HuH-7.5 (cell line): ENCODE measurements around the gene CCDC107.
A peak's percentile ranks its signal among the peaks of the same experiment; 100 is the strongest.
"Not testable (repeated sequence)": the region's sequence is repeated elsewhere in the genome, so short reads cannot be mapped to it uniquely, and the experiment has no call there.

Experiments
- DNase-seq: peaks from one replicate; pipeline ENCODE4 v3.0.0; 2011; ENCODE audit warnings: low spot score

The CCDC107 gene, protein sequence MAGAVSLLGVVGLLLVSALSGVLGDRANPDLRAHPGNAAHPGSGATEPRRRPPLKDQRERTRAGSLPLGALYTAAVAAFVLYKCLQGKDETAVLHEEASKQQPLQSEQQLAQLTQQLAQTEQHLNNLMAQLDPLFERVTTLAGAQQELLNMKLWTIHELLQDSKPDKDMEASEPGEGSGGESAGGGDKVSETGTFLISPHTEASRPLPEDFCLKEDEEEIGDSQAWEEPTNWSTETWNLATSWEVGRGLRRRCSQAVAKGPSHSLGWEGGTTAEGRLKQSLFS

GRCh38 chr9:35658137-35658967, at the start of gene CCDC107:
Gene CCDC107 (plus strand): TSS chr9:35658292. CDS start chr9:35658380, 88 bp downstream.
- peak; percentile 83 for DNase-seq

DNA sequence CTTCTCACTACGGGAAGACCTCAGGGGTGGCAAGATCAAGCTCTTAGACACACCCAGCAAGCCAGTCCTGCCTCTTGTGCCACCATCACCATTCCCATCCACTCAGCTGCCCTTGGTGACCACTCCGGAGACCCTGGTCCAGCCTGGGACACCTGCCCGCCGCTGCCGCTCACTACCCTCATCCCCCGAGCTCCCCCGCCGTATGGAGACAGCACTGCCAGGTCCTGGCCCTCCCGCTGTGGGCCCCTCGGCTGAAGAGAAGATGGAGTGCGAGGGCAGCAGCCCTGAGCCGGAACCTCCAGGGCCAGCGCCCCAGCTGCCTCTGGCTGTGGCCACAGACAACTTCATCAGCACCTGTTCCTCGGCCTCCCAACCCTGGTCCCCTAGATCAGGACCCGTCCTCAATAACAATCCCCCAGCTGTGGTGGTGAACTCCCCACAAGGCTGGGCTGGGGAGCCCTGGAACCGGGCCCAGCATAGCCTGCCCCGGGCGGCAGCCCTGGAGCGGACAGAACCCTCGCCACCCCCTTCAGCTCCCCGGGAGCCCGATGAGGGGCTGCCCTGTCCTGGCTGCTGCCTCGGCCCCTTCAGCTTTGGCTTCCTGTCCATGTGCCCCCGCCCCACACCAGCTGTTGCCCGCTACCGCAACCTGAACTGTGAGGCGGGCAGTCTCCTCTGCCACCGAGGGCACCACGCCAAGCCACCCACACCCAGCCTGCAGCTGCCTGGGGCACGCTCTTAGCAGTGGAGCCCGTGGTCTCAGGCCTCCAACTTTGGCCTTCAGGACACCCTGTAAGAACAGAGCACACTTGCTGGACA, 48.9 kb upstream of the CCDC107 start:
- DNase-seq, result no peak

- DNase-seq, result no peak
Measured at GRCh38 chr9:35609820-35610163, 48.3 kb upstream of the CCDC107 start.

- DNase-seq, result peak; percentile 76
Measured at GRCh38 chr9:35611230-35611797, 46.8 kb upstream of the CCDC107 start.

GRCh38 chr9:35612066-35612465, 46.0 kb upstream of the CCDC107 start:
- not testable (repeated sequence) for DNase-seq

- no peak for DNase-seq
Measured at GRCh38 chr9:35612843-35613242, 45.2 kb upstream of the CCDC107 start.

- no peak for DNase-seq
Measured at GRCh38 chr9:35615981-35616680, 42.0 kb upstream of the CCDC107 start.

- no peak for DNase-seq
Measured at GRCh38 chr9:35616681-35617459, 41.2 kb upstream of the CCDC107 start.

DNA sequence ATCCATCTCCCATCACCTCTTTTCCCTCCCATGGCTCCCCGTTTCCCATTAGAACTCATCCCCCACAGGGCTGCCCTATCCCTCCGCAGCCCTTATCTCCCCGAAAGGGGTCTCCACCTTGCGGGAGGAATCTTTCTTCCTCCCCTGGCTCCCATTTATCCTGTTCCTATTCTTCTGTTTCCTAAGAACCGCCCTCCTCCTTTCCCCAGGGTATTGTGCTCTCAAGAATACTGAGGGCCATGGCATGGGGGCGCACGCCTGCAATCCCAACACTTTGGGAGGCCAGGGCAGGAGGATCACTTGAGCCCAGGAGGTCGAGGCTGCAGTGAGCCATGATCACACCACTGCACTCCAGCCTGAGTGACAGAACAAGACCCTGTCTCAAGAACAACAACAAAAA, 40.5 kb upstream of the CCDC107 start:
- no peak for DNase-seq

DNA sequence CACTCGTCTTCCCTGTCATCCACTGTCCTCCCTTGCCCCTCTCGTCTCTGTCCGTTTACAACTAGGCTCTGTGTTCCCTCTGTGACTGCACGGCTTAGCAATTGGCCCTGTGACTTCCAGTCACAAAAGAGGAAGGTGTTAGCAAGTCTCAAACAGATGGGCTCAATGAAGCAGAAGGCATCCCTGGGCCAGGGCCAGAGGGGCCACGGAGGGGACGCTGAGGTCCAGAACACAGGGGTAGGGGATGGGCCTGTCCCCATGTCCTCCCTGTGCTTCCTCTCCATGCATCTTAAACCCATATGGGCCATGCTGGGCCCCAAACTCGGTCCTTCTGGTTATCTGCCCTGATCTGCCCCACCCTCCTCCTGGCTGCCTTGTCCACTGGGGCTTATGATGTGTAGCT, 39.8 kb upstream of the CCDC107 start, which contains the start of gene CD72:
CD72 (minus strand) TSS at position 89 of the 403 bp plus-strand sequence. CDS start 110 bp downstream, outside the sequence.
- DNase-seq, result no peak

DNA sequence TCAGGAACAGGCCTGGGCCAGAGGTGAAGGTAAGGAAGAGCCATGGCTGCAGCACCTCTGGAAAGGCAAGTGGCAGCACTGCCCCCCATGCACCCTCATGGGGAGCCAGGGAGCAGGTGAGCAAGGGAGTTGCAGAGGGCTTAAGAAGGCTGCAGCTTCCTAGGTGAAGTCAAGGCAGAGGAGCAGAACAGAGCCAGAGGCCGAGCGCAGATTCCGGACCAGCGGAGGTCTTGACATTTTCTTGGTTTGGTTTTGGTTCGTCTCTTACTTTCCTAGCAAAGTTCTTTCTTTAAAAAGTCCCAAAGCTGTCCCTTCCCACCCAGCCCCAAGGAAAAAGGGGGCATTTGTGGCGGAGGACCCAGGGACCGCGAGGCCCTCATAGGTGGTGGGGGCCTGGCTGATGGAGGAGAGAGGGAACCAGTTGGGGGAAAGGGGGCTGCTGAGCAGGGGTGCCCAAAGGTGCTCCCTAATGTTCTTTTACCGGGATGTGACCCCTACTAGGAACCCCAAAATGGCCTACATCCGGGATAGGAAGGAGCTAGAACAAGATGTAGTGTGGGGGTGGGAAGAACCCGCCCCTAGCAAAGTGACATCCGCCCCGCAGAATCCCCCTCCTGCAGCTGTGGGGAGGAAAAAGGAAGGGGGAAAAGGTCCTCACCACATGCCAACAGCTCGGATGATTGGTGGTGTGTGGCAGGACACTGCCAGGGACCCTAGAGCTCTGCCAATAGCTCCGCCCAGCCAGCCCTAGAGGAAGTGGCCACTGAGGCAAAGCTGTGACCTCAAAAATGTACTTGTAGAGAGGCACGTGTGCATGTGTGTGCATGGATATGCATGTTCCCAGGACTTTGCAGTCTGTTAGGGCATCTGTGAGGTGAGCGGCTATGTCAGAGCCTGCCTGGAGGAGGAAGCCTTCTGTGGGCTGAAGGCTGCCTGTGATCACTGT, 39.0 kb upstream of the CCDC107 start:
- DNase-seq, result no peak

GRCh38 chr9:35619800-35620158, 38.3 kb upstream of the CCDC107 start:
- DNase-seq, result no peak

DNA sequence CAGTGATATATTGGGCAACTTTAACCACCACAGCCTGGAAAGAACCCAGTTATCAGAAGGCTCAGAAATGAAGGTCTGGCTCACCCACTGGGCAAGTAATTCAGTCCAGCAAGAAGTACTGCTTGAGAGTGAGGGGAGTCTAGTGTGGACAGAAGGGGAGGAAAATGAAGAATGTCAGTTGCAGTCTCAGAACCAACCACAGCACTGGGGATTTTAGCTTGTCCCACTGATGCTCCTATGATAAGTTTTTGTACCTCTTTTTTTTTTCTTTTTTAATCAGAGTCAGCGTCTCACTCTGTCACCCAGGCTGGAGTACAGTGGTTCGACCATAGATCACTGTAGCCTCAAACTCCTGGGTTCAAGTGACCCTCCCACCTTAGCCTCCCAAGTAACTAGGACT, 30.5 kb upstream of the CCDC107 start:
- DNase-seq, result no peak

DNA sequence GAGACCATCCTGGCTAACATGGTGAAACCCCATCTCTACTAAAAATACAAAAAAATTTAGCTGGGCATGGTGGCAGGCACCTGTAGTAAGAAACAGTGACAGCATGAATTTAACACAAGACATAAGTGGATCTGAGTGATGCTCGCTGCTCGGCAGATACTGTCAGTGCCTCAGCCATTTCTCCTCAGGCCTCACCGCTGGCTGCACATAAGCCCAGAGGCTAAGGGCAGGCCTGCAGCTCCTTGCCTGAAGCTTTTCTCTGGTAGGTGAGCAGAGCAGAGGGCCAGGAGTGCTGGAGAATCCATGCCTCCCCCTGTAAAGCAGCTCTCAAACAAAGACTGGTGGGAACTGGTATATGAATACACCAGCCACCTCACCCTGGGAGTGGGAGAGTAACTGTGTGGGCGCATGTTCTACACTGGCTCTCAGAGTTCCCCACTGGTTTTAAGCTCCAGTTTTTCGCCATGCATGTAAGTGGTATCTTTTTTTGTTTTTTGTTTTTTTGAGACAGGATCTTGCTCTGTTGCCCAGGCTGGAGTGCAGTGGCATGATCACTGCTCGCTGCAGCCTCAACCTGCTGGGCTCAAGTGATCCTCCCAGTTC, 29.6 kb upstream of the CCDC107 start:
- no peak for DNase-seq

DNA sequence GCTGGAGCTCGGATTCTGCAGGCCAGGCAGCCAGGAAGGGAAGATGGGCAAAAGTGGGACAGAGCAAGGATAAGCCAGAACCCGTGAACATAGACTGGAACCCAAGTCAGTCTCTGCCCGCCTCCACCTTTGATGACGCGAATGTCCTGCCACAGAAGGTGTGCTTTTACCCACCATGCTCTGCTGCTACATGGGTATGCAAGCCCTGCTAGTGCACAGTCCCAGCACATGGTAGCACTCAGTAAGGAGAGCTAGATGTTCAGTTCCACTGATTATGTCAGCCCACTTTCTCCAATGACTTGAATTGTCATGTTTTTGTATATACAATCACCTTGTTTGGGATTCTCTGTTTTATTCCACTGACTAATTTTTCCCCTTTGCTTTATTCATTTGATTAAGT, 28.5 kb upstream of the CCDC107 start:
- no peak for DNase-seq

GRCh38 chr9:35635730-35636129, 22.4 kb upstream of the CCDC107 start:
- no peak for DNase-seq

GRCh38 chr9:35636135-35636876, 21.8 kb upstream of the CCDC107 start:
- DNase-seq, result no peak

DNA sequence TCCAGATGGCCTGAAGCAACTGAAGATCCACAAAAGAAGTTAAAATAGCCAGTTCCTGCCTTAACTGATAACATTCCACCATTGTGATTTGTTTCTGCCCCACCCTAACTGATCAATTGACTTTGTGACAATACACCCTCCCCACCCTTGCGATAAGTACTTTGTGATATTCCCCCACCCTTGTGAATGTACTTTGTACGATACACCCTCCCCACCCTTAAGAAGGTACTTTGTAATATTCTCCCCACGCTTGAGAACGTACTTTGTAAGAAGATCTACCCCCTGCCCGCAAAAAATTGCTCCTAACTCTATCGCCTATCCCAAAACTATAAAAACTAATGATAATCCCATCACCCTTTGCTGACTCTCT, 21.2 kb upstream of the CCDC107 start:
- DNase-seq, result not testable (repeated sequence)
